Measurements from ENCODE around the gene OAS2. TPM values are rescaled to one million over a fixed set of nuclear protein-coding genes. Genes with fewer than 3 reads are reported as not detected.
A peak's percentile ranks its signal among the peaks of the same experiment; 100 is the strongest.

The OAS2 gene
- 0.03 TPM for polyA plus RNA-seq (2013, experiment 1 of 2)
- 0.06 TPM for polyA plus RNA-seq (2013, experiment 2 of 2)

GRCh38 chr12:112978163-112979040 is at the start of gene OAS2:
OAS2 (plus strand) TSS chr12:112978519; CDS start chr12:112978609, 90 bp downstream.
- H3K79me1 ChIP-seq (ENCODE audit: low read length), result no peaks in the 10 kb centered on the region
- H3K4me2 ChIP-seq (ENCODE audit: low read length), result no peak within 1 kb of the TSS
- no peak within 1 kb of the TSS for H2AK5ac ChIP-seq (ENCODE audit: low read length)
- no peak within 1 kb of the TSS for H3K56ac ChIP-seq (ENCODE audit: low read length)
- no peak within 1 kb of the TSS for H3K9ac ChIP-seq (ENCODE audit: low read length)
- no peak for DNase-seq
- H3K27ac ChIP-seq (ENCODE audit: low read depth, low read length), result no peak within 1 kb of the TSS
- no CpG with 5 or more reads among the region's 19 CpGs for WGBS (ENCODE audit: extremely low coverage, insufficient coverage, low lambda C conversion rate)
- no peak within 1 kb of the TSS for H3K18ac ChIP-seq (ENCODE audit: low read length)
- no peak within 1 kb of the TSS for H3K23ac ChIP-seq (ENCODE audit: low read length)
- H4K5ac ChIP-seq (ENCODE audit: low read length), result no peak within 1 kb of the TSS
- H3K36me3 ChIP-seq (ENCODE audit: control insufficient read depth, insufficient read depth, low read length), result no peaks in the 10 kb centered on the region
- H3K79me2 ChIP-seq (ENCODE audit: control insufficient read depth, insufficient read depth, low read length), result no peaks in the 10 kb centered on the region
- H4K8ac ChIP-seq (ENCODE audit: low read depth, low read length), result no peak within 1 kb of the TSS
- H2BK120ac ChIP-seq (ENCODE audit: low read depth, low read length), result no peak within 1 kb of the TSS
- no peaks in the 10 kb centered on the region for H3K4me1 ChIP-seq (ENCODE audit: control insufficient read depth, low read depth, low read length)
- H3K4ac ChIP-seq (ENCODE audit: low read depth, low read length), result no peak within 1 kb of the TSS
- no peak within 1 kb of the TSS for H3K4me3 ChIP-seq (ENCODE audit: low read length)
- H2BK15ac ChIP-seq (replicated peaks; ENCODE audit: low read depth), result no peak within 1 kb of the TSS
- no peak within 1 kb of the TSS for H2BK5ac ChIP-seq (ENCODE audit: low read length)
- no peaks in the 10 kb centered on the region for H3K27me3 ChIP-seq (ENCODE audit: insufficient read depth, low read length, poor library complexity)

- DNase-seq, result peak; percentile 23
- no peaks in the 10 kb centered on the region for H3K36me3 ChIP-seq (ENCODE audit: control insufficient read depth, insufficient read depth, low read length)
- no peak overlapping the region for H3K56ac ChIP-seq (ENCODE audit: low read length)
- H3K23ac ChIP-seq (ENCODE audit: low read length), result no peak overlapping the region
- H3K4me2 ChIP-seq (ENCODE audit: low read length), result no peak overlapping the region
- no peak overlapping the region for H4K8ac ChIP-seq (ENCODE audit: low read depth, low read length)
- no peak overlapping the region for H3K4ac ChIP-seq (ENCODE audit: low read depth, low read length)
- no peak overlapping the region for H4K5ac ChIP-seq (ENCODE audit: low read length)
- H3K4me3 ChIP-seq (ENCODE audit: low read length), result no peak overlapping the region
- no peaks in the 10 kb centered on the region for H3K79me1 ChIP-seq (ENCODE audit: low read length)
- H3K18ac ChIP-seq (ENCODE audit: low read length), result no peak overlapping the region
- no peak overlapping the region for H2BK5ac ChIP-seq (ENCODE audit: low read length)
- H2BK15ac ChIP-seq (replicated peaks; ENCODE audit: low read depth), result no peak overlapping the region
- no peak overlapping the region for H2BK120ac ChIP-seq (ENCODE audit: low read depth, low read length)
- no peak overlapping the region for H3K9ac ChIP-seq (ENCODE audit: low read length)
- no peaks in the 10 kb centered on the region for H3K79me2 ChIP-seq (ENCODE audit: control insufficient read depth, insufficient read depth, low read length)
- WGBS (ENCODE audit: extremely low coverage, insufficient coverage, low lambda C conversion rate), result no CpG with 5 or more reads among the region's 1 CpG
- H3K27ac ChIP-seq (ENCODE audit: low read depth, low read length), result no peak overlapping the region
- no peaks in the 10 kb centered on the region for H3K27me3 ChIP-seq (ENCODE audit: insufficient read depth, low read length, poor library complexity)
- no peak overlapping the region for H2AK5ac ChIP-seq (ENCODE audit: low read length)
- H3K4me1 ChIP-seq (ENCODE audit: control insufficient read depth, low read depth, low read length), result no peaks in the 10 kb centered on the region
Observed at GRCh38 chr12:112928978-112929377, 49.3 kb upstream of the OAS2 start.

- H2AK5ac ChIP-seq (ENCODE audit: low read length), result no peak overlapping the region
- H4K5ac ChIP-seq (ENCODE audit: low read length), result no peak overlapping the region
- no peak overlapping the region for H2BK15ac ChIP-seq (replicated peaks; ENCODE audit: low read depth)
- no peaks in the 10 kb centered on the region for H3K79me1 ChIP-seq (ENCODE audit: low read length)
- H3K79me2 ChIP-seq (ENCODE audit: control insufficient read depth, insufficient read depth, low read length), result no peaks in the 10 kb centered on the region
- WGBS (ENCODE audit: extremely low coverage, insufficient coverage, low lambda C conversion rate), result no CpG with 5 or more reads among the region's 3 CpGs
- no peak overlapping the region for H3K4me2 ChIP-seq (ENCODE audit: low read length)
- no peaks in the 10 kb centered on the region for H3K4me1 ChIP-seq (ENCODE audit: control insufficient read depth, low read depth, low read length)
- no peak overlapping the region for H3K23ac ChIP-seq (ENCODE audit: low read length)
- H3K27me3 ChIP-seq (ENCODE audit: insufficient read depth, low read length, poor library complexity), result no peaks in the 10 kb centered on the region
- no peak for DNase-seq
- H2BK5ac ChIP-seq (ENCODE audit: low read length), result no peak overlapping the region
- H3K9ac ChIP-seq (ENCODE audit: low read length), result no peak overlapping the region
- no peak overlapping the region for H3K27ac ChIP-seq (ENCODE audit: low read depth, low read length)
- no peak overlapping the region for H3K4ac ChIP-seq (ENCODE audit: low read depth, low read length)
- H4K8ac ChIP-seq (ENCODE audit: low read depth, low read length), result no peak overlapping the region
- no peak overlapping the region for H3K18ac ChIP-seq (ENCODE audit: low read length)
- no peak overlapping the region for H2BK120ac ChIP-seq (ENCODE audit: low read depth, low read length)
- no peak overlapping the region for H3K56ac ChIP-seq (ENCODE audit: low read length)
- H3K36me3 ChIP-seq (ENCODE audit: control insufficient read depth, insufficient read depth, low read length), result no peaks in the 10 kb centered on the region
- H3K4me3 ChIP-seq (ENCODE audit: low read length), result no peak overlapping the region
Observed at GRCh38 chr12:112929715-112930114, 48.6 kb upstream of the OAS2 start.

GRCh38 chr12:112930350-112930749 is 48.0 kb upstream of the OAS2 start:
- no peak overlapping the region for H3K18ac ChIP-seq (ENCODE audit: low read length)
- H3K4me1 ChIP-seq (ENCODE audit: control insufficient read depth, low read depth, low read length), result no peaks in the 10 kb centered on the region
- no CpG with 5 or more reads among the region's 2 CpGs for WGBS (ENCODE audit: extremely low coverage, insufficient coverage, low lambda C conversion rate)
- H3K27ac ChIP-seq (ENCODE audit: low read depth, low read length), result no peak overlapping the region
- H3K36me3 ChIP-seq (ENCODE audit: control insufficient read depth, insufficient read depth, low read length), result no peaks in the 10 kb centered on the region
- no peak for DNase-seq
- H3K79me1 ChIP-seq (ENCODE audit: low read length), result no peaks in the 10 kb centered on the region
- H3K23ac ChIP-seq (ENCODE audit: low read length), result no peak overlapping the region
- no peak overlapping the region for H3K4me3 ChIP-seq (ENCODE audit: low read length)
- H2BK120ac ChIP-seq (ENCODE audit: low read depth, low read length), result no peak overlapping the region
- H2AK5ac ChIP-seq (ENCODE audit: low read length), result no peak overlapping the region
- H3K4ac ChIP-seq (ENCODE audit: low read depth, low read length), result no peak overlapping the region
- H3K9ac ChIP-seq (ENCODE audit: low read length), result no peak overlapping the region
- H2BK5ac ChIP-seq (ENCODE audit: low read length), result no peak overlapping the region
- no peaks in the 10 kb centered on the region for H3K79me2 ChIP-seq (ENCODE audit: control insufficient read depth, insufficient read depth, low read length)
- H3K56ac ChIP-seq (ENCODE audit: low read length), result no peak overlapping the region
- H4K5ac ChIP-seq (ENCODE audit: low read length), result no peak overlapping the region
- no peaks in the 10 kb centered on the region for H3K27me3 ChIP-seq (ENCODE audit: insufficient read depth, low read length, poor library complexity)
- H4K8ac ChIP-seq (ENCODE audit: low read depth, low read length), result no peak overlapping the region
- H3K4me2 ChIP-seq (ENCODE audit: low read length), result no peak overlapping the region
- no peak overlapping the region for H2BK15ac ChIP-seq (replicated peaks; ENCODE audit: low read depth)

- no CpG with 5 or more reads among the region's 6 CpGs for WGBS (ENCODE audit: extremely low coverage, insufficient coverage, low lambda C conversion rate)
- H3K4me2 ChIP-seq (ENCODE audit: low read length), result no peak overlapping the region
- H3K36me3 ChIP-seq (ENCODE audit: control insufficient read depth, insufficient read depth, low read length), result no peaks in the 10 kb centered on the region
- DNase-seq, result peak; percentile 63
- no peak overlapping the region for H3K18ac ChIP-seq (ENCODE audit: low read length)
- H2AK5ac ChIP-seq (ENCODE audit: low read length), result no peak overlapping the region
- no peaks in the 10 kb centered on the region for H3K27me3 ChIP-seq (ENCODE audit: insufficient read depth, low read length, poor library complexity)
- H4K8ac ChIP-seq (ENCODE audit: low read depth, low read length), result no peak overlapping the region
- H3K4ac ChIP-seq (ENCODE audit: low read depth, low read length), result no peak overlapping the region
- no peaks in the 10 kb centered on the region for H3K4me1 ChIP-seq (ENCODE audit: control insufficient read depth, low read depth, low read length)
- H2BK120ac ChIP-seq (ENCODE audit: low read depth, low read length), result no peak overlapping the region
- no peaks in the 10 kb centered on the region for H3K79me2 ChIP-seq (ENCODE audit: control insufficient read depth, insufficient read depth, low read length)
- H3K23ac ChIP-seq (ENCODE audit: low read length), result no peak overlapping the region
- no peak overlapping the region for H3K9ac ChIP-seq (ENCODE audit: low read length)
- H2BK15ac ChIP-seq (replicated peaks; ENCODE audit: low read depth), result no peak overlapping the region
- no peak overlapping the region for H3K56ac ChIP-seq (ENCODE audit: low read length)
- no peak overlapping the region for H3K27ac ChIP-seq (ENCODE audit: low read depth, low read length)
- H2BK5ac ChIP-seq (ENCODE audit: low read length), result no peak overlapping the region
- no peak overlapping the region for H3K4me3 ChIP-seq (ENCODE audit: low read length)
- H3K79me1 ChIP-seq (ENCODE audit: low read length), result no peaks in the 10 kb centered on the region
- H4K5ac ChIP-seq (ENCODE audit: low read length), result no peak overlapping the region
Observed at GRCh38 chr12:112932485-112933128, 45.7 kb upstream of the OAS2 start.

Data from mesendoderm (in vitro differentiated cells).